Measurements from ENCODE around the gene NTN5.
"Not testable (repeated sequence)": the region's sequence is repeated elsewhere in the genome, so short reads cannot be mapped to it uniquely, and the experiment has no call there.

The NTN5 gene

DNA sequence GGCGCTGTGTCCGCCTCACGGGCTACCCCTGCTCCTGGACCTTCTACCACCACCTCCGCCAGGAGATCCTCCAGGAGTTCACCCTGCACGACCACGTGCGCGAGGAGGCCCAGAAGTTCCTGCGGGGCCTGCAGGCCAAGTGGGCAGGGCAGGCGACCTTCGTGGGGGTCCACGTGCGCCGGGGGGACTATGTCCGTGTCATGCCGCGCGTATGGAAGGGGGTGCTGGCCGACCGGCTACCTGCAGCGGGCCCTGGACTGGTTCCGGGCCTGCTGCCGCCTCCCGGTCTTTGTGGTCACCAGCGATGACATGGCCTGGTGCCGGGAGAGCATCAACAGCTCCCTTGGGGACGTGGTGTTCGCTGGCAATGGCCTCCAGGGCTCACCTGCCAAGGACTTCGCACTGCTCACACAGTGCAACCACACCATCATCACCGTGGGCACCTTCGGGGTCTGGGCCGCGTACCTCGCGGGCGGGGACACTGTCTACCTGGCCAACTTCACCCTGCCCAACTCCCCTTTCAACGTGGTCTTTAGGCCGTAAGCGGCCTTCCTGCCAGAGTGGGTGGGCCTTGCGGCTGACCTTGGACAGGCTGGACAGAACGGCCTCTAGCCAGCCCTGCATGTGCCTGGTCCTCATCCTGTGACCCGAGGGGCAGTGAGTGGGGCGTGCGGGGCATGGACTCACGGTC, 7.8 kb upstream of the NTN5 start:
- no peaks in the 10 kb centered on the region for H3K9me3 Mint-ChIP-seq
- no peak for DNase-seq
- no peak overlapping the region for H3K27ac Mint-ChIP-seq
- no peak for ATAC-seq
- no peak overlapping the region for H3K4me3 Mint-ChIP-seq
- H3K4me1 Mint-ChIP-seq: peaks cover 2% of the 10 kb centered on the region
- no peaks in the 10 kb centered on the region for H3K27me3 Mint-ChIP-seq

DNA sequence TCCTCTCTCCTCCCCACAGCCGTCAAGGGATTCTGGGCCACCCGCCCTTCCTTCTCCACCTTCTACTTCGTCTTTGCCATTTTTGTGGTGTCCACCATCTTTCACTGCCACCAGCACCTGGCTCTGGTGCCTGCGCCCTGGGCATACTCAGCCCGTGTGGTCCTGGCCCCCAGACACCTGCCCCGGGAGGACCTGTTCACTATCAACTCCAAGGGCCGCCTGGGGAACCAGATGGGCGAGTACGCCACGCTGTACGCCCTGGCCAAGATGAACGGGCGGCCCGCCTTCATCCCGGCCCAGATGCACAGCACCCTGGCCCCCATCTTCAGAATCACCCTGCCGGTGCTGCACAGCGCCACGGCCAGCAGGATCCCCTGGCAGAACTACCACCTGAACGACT, 7.2 kb upstream of the NTN5 start:
- H3K4me3 Mint-ChIP-seq, H3K27me3 Mint-ChIP-seq, H3K27ac Mint-ChIP-seq, H3K9me3 Mint-ChIP-seq, DNase-seq, ATAC-seq, H3K4me1 Mint-ChIP-seq: not testable (repeated sequence)

- ATAC-seq: no peak
- peaks cover 10% of the 10 kb centered on the region for H3K4me1 Mint-ChIP-seq
- DNase-seq: no peak
Observed at GRCh38 chr19:48678201-48678600, 5.4 kb upstream of the NTN5 start.

GRCh38 chr19:48676887-48677286, 4.1 kb upstream of the NTN5 start:
- H3K9me3 Mint-ChIP-seq: no peaks in the 10 kb centered on the region
- H3K27ac Mint-ChIP-seq: peak overlapping the region in 1 of 2 donors; percentile 4
- peaks cover 10% of the 10 kb centered on the region for H3K4me1 Mint-ChIP-seq
- DNase-seq: no peak
- ATAC-seq: no peak
- H3K27me3 Mint-ChIP-seq: no peaks in the 10 kb centered on the region
- no peak overlapping the region for H3K4me3 Mint-ChIP-seq

More at GRCh38 chr19:48678201-48678600, 5.4 kb upstream of the NTN5 start:
- no peak overlapping the region for H3K27ac Mint-ChIP-seq
- H3K9me3 Mint-ChIP-seq: no peaks in the 10 kb centered on the region
- H3K4me3 Mint-ChIP-seq: no peak overlapping the region
- H3K27me3 Mint-ChIP-seq: no peaks in the 10 kb centered on the region

- Mint-ChIP-seq H3K4me1 (peaks cover 10% of the 10 kb centered on the region), H3K9me3 (no peaks in the 10 kb centered on the region), H3K4me3 (no peak overlapping the region), H3K27me3 (no peaks in the 10 kb centered on the region), H3K27ac (no peak overlapping the region)
- ATAC-seq (no peak), DNase-seq (no peak)
Observed at GRCh38 chr19:48676487-48676886, 3.7 kb upstream of the NTN5 start.

GRCh38 chr19:48674921-48675824, 2.4 kb upstream of the NTN5 start:
- peak; percentile 85 for ATAC-seq

DNA sequence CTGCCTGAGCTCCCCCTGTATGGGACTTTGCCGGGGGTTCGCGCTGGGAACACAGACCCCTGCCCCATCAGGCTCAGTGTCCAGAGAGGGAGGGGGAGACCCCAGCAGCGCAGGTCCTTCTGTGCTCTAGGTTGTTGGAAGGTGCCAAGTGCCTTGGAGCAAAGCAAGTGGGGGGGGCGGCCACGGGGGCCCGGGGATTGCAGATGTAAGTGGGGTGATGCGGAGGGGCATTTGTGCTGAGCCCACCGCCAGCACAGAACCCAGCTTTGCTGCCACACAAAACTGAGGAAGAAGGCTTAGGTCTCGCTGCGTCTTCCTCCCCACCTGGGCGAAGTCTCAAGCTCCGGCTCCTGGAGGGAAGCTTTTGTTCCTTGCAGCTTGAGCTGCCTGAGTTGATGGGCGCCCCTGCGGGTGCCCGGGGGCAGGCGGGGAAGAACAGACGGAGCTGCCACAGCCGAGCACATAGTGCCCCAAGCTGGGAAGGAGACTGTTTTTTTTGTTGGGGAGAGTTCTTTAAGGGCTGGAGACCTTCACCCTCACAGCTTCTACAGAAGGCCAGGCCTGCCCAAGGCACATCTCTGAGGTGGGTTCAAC, 1.5 kb upstream of the NTN5 start:
- Mint-ChIP-seq H3K27ac (no peak overlapping the region), H3K9me3 (peaks cover 0 to 9% of the 10 kb centered on the region in 2 donors), H3K4me1 (peaks cover 10% of the 10 kb centered on the region), H3K4me3 (no peak overlapping the region), H3K27me3 (no peaks in the 10 kb centered on the region)
- DNase-seq (no peak), ATAC-seq (no peak)

More at GRCh38 chr19:48674921-48675824, 2.4 kb upstream of the NTN5 start:
- Mint-ChIP-seq H3K27ac (no peak overlapping the region), H3K4me3 (no peak overlapping the region), H3K4me1 (peaks cover 10% of the 10 kb centered on the region), H3K9me3 (peaks cover 0 to under 1% of the 10 kb centered on the region in 2 donors), H3K27me3 (no peaks in the 10 kb centered on the region)
- DNase-seq: peak; percentile 75 to 79

GRCh38 chr19:48673436-48674100, 751 bp upstream of the NTN5 start:
- H3K4me3 Mint-ChIP-seq: no peak overlapping the region
- H3K9me3 Mint-ChIP-seq: peaks cover 0 to 9% of the 10 kb centered on the region in 2 donors
- ATAC-seq: no peak
- peaks cover 10% of the 10 kb centered on the region for H3K4me1 Mint-ChIP-seq
- H3K27ac Mint-ChIP-seq: no peak overlapping the region
- no peaks in the 10 kb centered on the region for H3K27me3 Mint-ChIP-seq
- DNase-seq: no peak

DNA sequence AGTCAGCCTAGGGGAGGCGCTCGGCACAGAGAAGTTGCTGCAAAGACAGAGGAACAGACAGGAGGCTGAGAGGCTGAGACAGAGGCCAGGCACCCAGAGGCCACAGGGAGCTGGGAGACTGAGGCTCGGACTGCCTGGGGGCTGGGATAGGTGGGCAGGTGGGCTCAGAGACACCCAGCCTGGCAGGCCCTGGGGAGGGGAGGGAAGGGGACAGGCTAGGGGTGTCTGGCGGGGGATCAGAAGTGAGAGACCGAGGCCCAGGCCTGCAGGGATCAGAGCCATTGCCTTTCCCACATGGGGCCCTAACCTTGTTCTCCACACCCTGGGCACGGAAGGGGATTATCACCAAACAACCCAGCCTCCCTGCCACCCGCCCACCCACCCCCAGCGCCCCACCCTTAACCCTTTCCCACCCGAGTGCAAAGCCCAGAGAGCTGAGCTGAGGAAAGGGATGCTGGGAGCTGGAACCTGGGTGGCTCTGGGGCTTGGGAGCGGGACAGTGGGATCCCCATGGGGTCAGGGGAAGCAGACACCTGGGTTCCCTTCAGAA, 1.3 kb downstream of the NTN5 start:
- H3K9me3 Mint-ChIP-seq: peaks cover 0 to 9% of the 10 kb centered on the region in 2 donors
- H3K27me3 Mint-ChIP-seq: no peaks in the 10 kb centered on the region
- no peak overlapping the region for H3K4me3 Mint-ChIP-seq
- ATAC-seq (no peak), DNase-seq (no peak)
- peaks cover 10% of the 10 kb centered on the region for H3K4me1 Mint-ChIP-seq
- H3K27ac Mint-ChIP-seq: no peak overlapping the region

DNA sequence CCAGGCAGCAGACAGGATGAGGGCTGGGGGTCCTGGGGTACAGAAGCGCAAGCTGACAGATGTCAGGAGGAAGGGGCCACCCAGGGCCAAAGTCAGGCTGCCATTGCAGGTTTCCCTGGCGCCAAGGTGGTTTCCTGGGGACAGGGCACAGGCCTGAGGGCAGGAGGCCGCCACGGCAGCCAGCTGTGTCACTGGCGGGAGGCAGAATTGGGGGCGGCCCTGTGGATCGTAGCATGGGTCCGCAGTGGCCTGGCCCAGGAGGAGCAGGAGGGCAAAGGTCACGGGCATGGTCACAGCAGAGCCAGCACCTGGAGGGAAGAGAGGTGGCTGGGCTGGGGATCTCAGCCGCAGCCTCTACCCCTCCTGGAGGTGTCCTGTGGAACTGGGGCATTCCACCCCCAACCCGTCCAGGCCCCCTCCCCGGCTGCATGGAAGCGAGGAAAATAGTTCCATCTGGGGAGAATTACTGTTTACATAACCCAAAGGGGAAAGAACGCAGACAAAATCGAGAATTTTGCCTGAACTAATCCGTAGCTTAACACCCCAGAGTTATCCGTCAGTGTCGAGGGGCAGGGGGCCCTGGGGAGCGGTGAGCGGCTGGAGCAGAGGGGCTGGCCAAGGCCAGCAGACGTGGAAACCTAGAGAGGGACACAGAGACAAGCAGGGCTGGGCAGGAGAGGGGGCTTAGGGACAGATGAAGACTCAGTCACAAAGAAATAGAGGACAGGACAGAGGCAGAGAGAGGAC, 1.9 kb downstream of the NTN5 start:
- Mint-ChIP-seq H3K27ac (peak overlapping the region in 1 of 2 donors; percentile 60), H3K4me1 (peaks cover 10% of the 10 kb centered on the region), H3K4me3 (no peak overlapping the region), H3K9me3 (peaks cover 0 to 9% of the 10 kb centered on the region in 2 donors), H3K27me3 (no peaks in the 10 kb centered on the region)
- DNase-seq: no peak
- no peak for ATAC-seq

- Mint-ChIP-seq H3K4me3 (peak overlapping the region in 1 of 2 donors; percentile 7), H3K4me1 (peaks cover 3% of the 10 kb centered on the region), H3K9me3 (peaks cover 0 to 9% of the 10 kb centered on the region in 2 donors), H3K27me3 (no peaks in the 10 kb centered on the region), H3K27ac (peak overlapping the region; percentile 2 to 81)
- no peak for DNase-seq
- ATAC-seq: no peak
Observed at GRCh38 chr19:48669903-48670668, 2.7 kb downstream of the NTN5 start.

DNA sequence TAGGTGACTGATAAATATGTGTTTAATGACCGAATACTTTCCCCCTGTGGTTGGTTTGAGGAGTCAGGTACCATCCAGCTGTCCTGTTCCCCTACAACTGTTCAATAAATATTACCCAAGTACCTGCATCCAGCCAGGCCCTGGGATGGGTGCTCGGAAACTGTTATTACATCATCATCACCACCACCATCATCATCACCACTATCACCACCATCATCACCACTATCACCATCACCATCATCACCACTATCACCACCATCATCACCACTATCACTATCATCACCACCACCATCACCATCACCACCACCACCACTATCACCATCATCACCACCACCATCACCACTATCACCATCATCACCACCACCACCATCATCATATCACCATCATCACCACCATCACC, 4.1 kb downstream of the NTN5 start:
- Mint-ChIP-seq H3K27ac (peak overlapping the region; percentile 16 to 28), H3K4me3 (no peak overlapping the region), H3K4me1 (no peaks in the 10 kb centered on the region), H3K27me3 (no peaks in the 10 kb centered on the region), H3K9me3 (peaks cover 0 to 9% of the 10 kb centered on the region in 2 donors)
- no peak for DNase-seq
- no peak for ATAC-seq

GRCh38 chr19:48668332-48668731, 4.5 kb downstream of the NTN5 start:
- peaks cover 0 to 9% of the 10 kb centered on the region in 2 donors for H3K9me3 Mint-ChIP-seq
- no peaks in the 10 kb centered on the region for H3K4me1 Mint-ChIP-seq
- ATAC-seq (peak; percentile 17), DNase-seq (no peak)
- H3K4me3 Mint-ChIP-seq: no peak overlapping the region
- H3K27me3 Mint-ChIP-seq: no peaks in the 10 kb centered on the region
- H3K27ac Mint-ChIP-seq: no peak overlapping the region

- ATAC-seq (no peak), DNase-seq (no peak)
- Mint-ChIP-seq H3K27ac (no peak overlapping the region), H3K4me3 (no peak overlapping the region), H3K9me3 (peaks cover 0 to 9% of the 10 kb centered on the region in 2 donors), H3K4me1 (peaks cover 6% of the 10 kb centered on the region), H3K27me3 (no peaks in the 10 kb centered on the region)
Observed at GRCh38 chr19:48665786-48666185, 7.0 kb downstream of the NTN5 start.

All from stimulated activated naive CD8-positive, alpha-beta T cell treated with anti-CD3 and anti-CD28 coated beads, Interleukin-15, amount 100 ng/mL, for 72 hours (primary cell).